Activated naive CD8-positive, alpha-beta T cell treated with anti-CD3 and anti-CD28 coated beads, Interleukin-2, amount 50 U/mL, for 16 hours (primary cell): ENCODE results near the gene CCNT2.
"Not testable (repeated sequence)": the region's sequence is repeated elsewhere in the genome, so short reads cannot be mapped to it uniquely, and the experiment has no call there.

Source experiments
- DNase-seq: peaks from one replicate; pipeline ENCODE4 v3.0.0-alpha.2; 2020; ENCODE audit warnings: low read depth, low spot score

The CCNT2 gene

DNA sequence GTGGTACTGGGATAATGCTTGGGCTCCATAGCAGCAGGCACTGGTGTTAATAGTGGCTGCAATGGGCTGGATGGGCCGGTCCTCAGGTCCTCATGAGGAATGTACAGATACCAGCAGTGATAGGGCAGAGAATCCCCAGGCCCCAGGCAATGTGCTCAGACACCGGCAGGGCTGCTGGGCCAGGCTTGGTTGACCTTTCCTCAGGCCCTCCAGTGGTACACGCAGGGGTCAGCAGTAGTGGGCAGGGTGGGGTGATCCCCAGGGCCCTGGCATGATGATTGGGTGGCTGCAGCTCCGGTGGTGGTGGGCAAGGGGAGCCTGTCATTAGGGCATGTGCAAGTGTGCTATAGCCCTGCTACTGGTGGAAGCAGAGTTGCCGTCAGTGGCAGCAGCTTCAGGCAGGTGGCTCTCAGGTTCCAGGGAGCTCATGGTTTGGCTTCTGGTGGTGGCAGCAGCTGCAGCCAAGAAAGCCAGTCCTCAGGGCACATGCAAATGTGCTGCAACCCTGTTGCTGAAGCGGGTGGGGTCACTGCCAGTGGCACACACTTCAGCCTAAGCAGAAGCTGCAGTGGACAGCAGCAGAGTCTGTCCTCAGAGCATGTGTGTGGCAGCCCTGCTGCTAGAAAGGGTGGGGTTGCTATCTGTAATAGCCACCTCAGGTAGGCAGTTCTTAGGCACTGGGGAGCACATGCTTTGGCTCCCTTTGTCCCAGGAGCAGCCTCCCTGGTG lies 56.8 kb downstream of the CCNT2 start:
- DNase-seq, result no peak

DNA sequence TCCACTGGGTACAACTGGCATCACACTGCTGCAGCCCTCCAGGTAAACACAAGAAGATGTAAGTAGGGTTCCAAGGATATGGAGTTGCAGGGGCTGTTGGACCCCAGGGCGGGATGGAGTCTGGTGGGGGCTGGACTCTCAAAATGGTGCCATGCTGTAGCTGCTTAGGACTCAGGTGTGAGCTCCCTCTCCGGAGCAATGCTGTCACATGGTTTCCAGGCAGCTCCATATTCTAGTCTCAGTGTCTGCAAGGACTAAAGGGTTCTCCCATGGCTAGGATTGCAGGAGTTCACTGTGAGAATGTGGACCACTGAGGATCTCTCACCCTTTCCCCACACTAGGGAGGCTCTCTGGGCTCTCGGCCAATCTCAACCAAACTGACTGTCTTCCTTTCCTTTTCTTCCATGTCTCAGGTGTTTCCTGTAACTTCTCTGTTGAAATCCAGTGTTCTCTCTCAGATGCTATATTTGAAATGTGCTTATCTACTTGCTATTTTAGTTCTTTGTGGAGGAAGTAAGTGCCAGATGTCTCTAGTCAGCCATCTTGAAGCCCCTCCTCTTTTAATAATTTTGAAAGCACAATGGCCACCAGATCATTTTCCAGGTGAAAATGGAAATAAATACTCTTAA lies 57.6 kb downstream of the CCNT2 start:
- DNase-seq, result no peak

DNA sequence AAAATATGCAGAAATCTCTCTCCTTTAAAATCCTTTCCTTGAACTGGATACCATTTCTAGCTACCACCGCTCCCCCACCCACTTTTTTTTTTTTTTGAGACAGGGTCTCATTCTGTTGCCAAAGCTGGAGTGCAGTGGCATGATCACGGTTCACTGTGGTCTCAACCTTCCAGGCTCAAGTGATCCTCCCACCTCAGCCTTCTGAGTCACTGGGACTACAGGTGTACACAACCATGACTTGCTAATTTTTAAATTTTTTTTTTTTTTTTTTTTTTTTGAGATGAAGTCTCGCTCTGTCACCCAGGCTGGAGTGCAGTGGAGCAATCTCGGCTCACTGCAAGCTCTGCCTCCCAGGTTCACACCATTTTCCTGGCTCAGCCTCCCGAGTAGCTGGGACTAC lies 58.5 kb downstream of the CCNT2 start:
- not testable (repeated sequence) for DNase-seq

DNA sequence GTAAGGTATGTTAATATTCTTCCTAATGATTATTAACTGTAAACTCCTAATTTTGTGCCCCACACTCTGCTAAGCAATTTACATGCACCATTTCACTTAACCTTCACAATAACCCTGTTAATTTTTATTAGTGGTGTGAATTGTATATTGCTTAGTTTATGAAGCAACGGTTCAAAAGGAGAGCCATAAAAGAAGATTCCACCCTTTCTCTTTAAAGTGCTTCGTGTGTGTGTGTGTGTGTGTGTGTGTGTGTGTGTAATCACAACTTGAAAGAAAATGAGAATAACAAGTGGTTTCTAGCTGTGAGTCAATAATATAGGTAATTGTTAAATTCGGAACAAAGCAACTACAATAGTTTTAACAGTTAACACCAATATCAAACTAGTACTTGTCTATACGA lies 60.6 kb downstream of the CCNT2 start:
- no peak for DNase-seq

DNA sequence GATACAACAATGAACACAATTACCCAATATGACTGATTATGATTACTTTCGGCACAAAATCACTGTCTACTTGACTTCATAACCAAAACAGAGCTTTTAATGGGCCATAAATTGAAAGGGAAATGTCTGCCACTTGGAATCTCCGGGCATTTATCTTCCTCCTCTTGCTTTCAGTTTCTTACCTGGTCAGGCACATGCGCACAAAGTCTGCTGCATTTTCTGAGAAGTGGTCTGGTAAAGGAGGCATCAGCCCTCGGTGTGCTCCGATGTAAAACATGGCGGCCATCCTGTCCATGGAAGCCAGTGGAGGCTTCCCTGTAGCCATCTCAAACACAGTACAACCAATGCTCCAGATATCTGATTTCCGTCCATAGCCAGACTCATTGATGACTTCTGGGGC lies 62.0 kb downstream of the CCNT2 start:
- no peak for DNase-seq

DNA sequence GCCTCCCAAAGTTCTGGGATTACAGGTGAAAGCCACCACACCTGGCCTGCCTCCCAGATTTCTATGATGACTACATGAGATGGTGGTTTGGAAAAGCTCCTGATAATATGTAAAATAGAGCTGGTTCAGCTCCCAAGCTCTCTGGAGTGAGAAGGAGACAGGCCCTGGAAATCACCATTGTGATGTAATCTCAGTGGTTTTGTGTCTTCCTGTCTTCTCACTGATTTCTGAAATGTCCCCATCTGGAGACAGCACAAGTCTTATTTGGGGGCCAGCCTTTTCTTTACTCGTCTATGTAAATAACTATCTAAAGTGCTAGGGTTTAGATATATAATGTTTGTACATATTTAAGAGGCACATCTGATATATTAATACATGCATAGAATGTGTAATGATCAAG lies 64.0 kb downstream of the CCNT2 start:
- DNase-seq, result no peak

DNA sequence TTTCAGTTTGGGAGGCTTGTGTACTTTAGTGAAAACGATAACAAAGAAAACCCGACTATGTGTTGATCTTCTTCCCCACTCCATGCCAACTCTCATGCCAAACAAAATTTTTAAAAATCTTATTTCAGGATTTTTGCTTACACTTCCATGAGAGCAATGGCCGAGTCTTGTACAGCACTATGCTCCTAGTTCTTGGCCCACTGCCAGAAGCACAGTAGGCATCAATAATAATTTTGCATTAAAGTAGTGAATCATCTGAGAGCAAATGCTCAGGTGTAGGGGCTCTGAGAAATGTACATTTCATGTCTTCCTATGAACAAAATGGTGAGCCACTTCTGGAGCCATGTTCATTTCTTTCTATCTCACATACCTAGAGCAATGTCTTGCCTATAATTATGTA lies 66.4 kb downstream of the CCNT2 start:
- DNase-seq, result no peak

DNA sequence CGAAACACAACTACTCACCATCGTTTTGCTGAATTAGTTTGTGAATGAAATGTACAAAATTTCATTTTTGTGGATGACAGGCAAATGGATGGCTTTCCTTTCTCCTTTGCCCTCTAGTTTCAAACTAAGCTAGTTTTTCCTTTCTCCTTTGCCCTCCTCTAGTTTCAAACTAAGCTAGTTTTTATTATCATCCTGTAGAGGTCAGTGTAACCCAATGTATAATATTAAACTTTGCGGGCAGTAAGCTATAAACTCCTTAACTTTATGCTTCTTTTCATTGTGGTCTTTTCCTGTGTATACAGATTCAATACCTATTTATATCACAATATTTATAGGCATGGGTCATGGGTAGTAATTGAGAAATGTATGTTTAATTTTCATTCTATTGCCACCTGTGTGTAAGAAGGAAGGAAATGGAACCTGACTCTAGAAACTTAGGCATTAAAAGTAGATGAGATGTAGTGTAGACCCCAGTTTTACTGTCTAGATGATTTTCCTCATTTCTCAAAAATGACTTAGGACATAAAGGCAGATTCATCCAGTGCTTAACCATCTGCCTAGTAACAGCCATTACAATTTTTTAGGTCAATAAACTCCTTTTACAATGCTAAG lies 70.5 kb downstream of the CCNT2 start:
- DNase-seq, result no peak

DNA sequence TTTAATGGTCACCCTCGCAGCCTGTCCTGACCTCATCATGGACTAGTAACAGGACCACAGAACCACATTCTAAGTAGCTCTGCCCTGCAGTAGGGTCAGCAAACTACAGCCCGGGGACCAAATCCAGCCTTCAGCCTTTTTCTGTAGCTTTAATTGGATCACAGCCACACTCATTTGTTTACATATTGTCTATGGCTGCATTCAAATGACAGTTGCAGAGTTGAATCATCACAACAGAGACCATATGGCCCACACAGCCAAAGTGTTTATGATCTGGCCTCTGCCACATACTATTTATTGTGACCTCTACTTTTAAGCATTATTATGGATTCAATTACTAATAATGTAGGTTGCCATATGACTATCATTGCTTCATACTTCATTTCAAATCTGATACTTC lies 80.9 kb downstream of the CCNT2 start:
- DNase-seq, result no peak

DNA sequence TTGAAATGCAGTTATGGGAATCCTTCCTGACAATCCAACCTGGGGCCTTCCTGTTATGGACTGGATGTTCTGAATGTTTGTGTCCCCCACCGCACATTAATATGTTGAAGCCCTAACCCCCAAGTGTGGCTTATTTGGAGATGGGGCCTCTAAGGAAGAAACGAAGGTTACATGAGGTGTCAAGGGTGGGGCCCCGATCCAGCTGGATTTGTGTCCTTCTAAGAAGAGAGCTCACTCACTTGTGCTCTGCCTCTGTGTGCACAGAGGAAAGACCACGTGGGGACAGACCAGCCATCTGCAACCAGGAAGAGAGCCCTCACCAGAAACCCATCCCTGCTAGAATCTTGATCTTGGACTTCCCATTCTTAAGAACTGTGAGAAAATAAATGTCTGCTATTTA lies 84.2 kb downstream of the CCNT2 start:
- no peak for DNase-seq

DNA sequence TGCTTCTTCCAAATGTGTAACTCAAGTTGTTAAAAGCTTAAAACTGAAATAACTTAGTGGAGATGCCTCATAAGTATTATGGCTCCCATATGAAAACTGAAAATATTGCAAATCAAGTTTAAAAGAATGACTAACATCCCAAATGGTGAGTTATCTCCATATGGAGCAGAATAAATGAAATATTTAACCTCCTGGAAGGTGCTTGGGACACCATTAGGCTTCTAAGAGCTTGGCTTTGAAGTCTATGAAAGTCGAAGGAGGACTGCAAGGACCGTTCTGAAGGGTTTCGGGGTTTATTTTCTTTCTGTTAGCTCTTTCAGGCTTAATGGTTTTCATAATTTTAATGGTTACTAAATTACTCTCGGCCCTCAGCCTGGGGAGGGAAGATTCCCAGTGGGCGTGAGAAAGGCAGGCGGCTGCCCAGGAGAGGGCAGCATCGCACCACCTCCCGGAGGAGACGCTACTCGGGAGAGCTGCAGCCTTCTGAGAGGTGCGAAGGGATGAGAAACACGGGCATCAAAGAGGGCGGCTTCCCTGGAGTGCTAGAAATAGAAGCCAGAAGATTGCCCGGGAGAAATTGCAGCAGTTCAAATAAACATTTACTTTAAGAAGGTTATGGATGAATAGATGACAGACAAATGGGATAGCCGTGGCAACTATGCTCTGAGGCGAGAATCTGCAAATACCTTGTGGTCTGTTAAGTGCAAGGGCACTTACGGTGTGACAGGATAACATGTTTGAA lies 85.6 kb downstream of the CCNT2 start:
- DNase-seq, result peak; percentile 52

DNA sequence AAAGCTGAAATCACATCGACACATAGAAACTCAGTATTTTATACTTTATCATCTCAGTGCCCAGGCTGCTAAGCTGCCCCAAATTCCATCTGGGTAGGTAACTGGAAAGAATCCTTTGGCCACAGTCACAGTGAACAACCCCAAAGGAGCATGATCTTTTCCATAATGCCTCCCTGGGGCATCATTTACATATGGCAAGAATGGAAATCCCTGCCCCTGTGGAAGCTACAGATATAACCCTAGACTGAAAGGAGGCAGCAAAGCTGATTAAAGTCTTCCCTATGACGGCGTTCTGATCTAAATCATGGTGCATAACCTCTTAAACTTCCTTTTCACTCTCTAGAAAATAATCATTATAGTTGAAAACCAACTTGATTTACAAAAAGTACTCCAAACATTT lies 87.1 kb downstream of the CCNT2 start:
- no peak for DNase-seq
